IMR-90 (cell line): Measurements from ENCODE around the gene NOS1AP. TPM values are rescaled to one million over a fixed set of nuclear protein-coding genes. Genes with fewer than 3 reads are reported as not detected.

Source experiments
- ATAC-seq: fragments of 200-7000 bp; cut with Tn5 transposase; 2 replicates; pipeline ENCODE4 v1.9.1; 2020; ENCODE audit warnings: low read depth, mild to moderate bottlenecking, moderate library complexity
- BruUV-seq: library from RNA; stranded (reverse); fragments of 400-500 nt; replicated peaks from 2 replicates; lab custom pipeline; 2021; lab: Mats Ljungman, UMichigan
- CTCF ChIA-PET: fragments of 300-600 bp; formaldehyde crosslinking; extraction: SDS; loops from one replicate; lab custom pipeline; 2021; ENCODE audit warnings: antibody characterized with exemption; lab: Yijun Ruan, JAX
- POLR2A ChIA-PET: fragments of 300-600 bp; sonication (Branson Sonifier 250); formaldehyde crosslinking; loops from one replicate; lab custom pipeline; 2022; ENCODE audit warnings: antibody characterized with exemption; ENCODE audit not compliant: unreplicated experiment; lab: Charles Lee
- DNase-seq: peaks from one replicate; pipeline ENCODE4 v3.0.0; 2013
- H2AFZ ChIP-seq: replicated peaks from 2 replicates; pipeline ENCODE3; 2013; ENCODE audit warnings: low read length, mild to moderate bottlenecking; ENCODE audit not compliant: poor library complexity
- H2AK5ac ChIP-seq: 2 replicates; pipeline ENCODE4 v1.6.1; 2013; ENCODE audit warnings: low read depth, low read length, inconsistent platforms
- H2AK9ac ChIP-seq: replicated peaks from 2 replicates; pipeline ENCODE3; 2013; ENCODE audit warnings: mild to moderate bottlenecking, low read depth, low read length, moderate library complexity; ENCODE audit not compliant: poor library complexity
- H2BK120ac ChIP-seq: 2 replicates; pipeline ENCODE4 v1.6.1; 2013; ENCODE audit warnings: low read depth, low read length, inconsistent platforms
- H2BK15ac ChIP-seq: 3 replicates; pipeline ENCODE4 v1.6.1; 2013; ENCODE audit warnings: low read depth, low read length, inconsistent platforms
- H2BK20ac ChIP-seq: 2 replicates; pipeline ENCODE4 v1.6.1; 2013; ENCODE audit warnings: low read depth, mild to moderate bottlenecking, inconsistent platforms, low read length, moderate library complexity
- H2BK5ac ChIP-seq: 2 replicates; pipeline ENCODE4 v1.6.1; 2013; ENCODE audit warnings: mild to moderate bottlenecking, low read depth, low read length, inconsistent platforms; ENCODE audit not compliant: poor library complexity, severe bottlenecking
- H3K14ac ChIP-seq: replicated peaks from 2 replicates; pipeline ENCODE4 v1.6.1; 2013; ENCODE audit warnings: low read depth, low read length, inconsistent platforms
- H3K18ac ChIP-seq: 2 replicates; pipeline ENCODE4 v1.6.1; 2013; ENCODE audit warnings: low read depth, low read length, control low read depth
- H3K23ac ChIP-seq: 2 replicates; pipeline ENCODE4 v1.6.1; 2013; ENCODE audit warnings: low read depth, low read length, inconsistent platforms
- H3K27ac ChIP-seq: 2 replicates; pipeline ENCODE4 v1.5.1; 2013; ENCODE audit warnings: mild to moderate bottlenecking, control low read depth, low read length; ENCODE audit not compliant: insufficient read depth
- H3K27me3 ChIP-seq: 2 replicates; pipeline ENCODE4 v1.6.1; 2013; ENCODE audit warnings: low read length; ENCODE audit not compliant: control insufficient read depth, insufficient read depth
- H3K36me3 ChIP-seq: 2 replicates; pipeline ENCODE4 v1.6.1; 2013; ENCODE audit warnings: low read length, mixed read lengths; ENCODE audit not compliant: control insufficient read depth, insufficient read depth
- H3K4ac ChIP-seq: 2 replicates; pipeline ENCODE4 v1.6.1; 2013; ENCODE audit warnings: low read depth, low read length, inconsistent platforms
- H3K4me1 ChIP-seq: 2 replicates; pipeline ENCODE4 v1.6.1; 2013; ENCODE audit warnings: low read length, mixed read lengths; ENCODE audit not compliant: control insufficient read depth, insufficient read depth
- H3K4me2 ChIP-seq: 2 replicates; pipeline ENCODE4 v1.6.1; 2013; ENCODE audit warnings: low read depth, mild to moderate bottlenecking, control low read depth, low read length, moderate library complexity
- H3K4me3 ChIP-seq: 2 replicates; pipeline ENCODE4 v1.5.1; 2013; ENCODE audit warnings: low read depth, mild to moderate bottlenecking, control low read depth, low read length, moderate library complexity; ENCODE audit not compliant: insufficient read depth
- H3K56ac ChIP-seq: 2 replicates; pipeline ENCODE4 v1.6.1; 2013; ENCODE audit warnings: low read length, inconsistent platforms; ENCODE audit not compliant: insufficient read depth; ENCODE audit errors: extremely low read depth
- H3K79me1 ChIP-seq, 2 experiments: 2 replicates each; pipeline ENCODE4 v1.6.1; 2013; ENCODE audit warnings: low read length in 2 of 2, inconsistent platforms in 1 of 2, low read depth in 1 of 2
- H3K9ac ChIP-seq: 2 replicates; pipeline ENCODE4 v1.6.1; 2013; ENCODE audit warnings: low read depth, low read length, control low read depth
- H3K9me1 ChIP-seq: 2 replicates; pipeline ENCODE4 v1.6.1; 2013; ENCODE audit warnings: low read length, inconsistent platforms; ENCODE audit not compliant: insufficient read depth
- H3K9me3 ChIP-seq: 2 replicates; pipeline ENCODE4 v1.6.1; 2013; ENCODE audit warnings: low read length; ENCODE audit not compliant: control insufficient read depth, insufficient read depth
- H4K20me1 ChIP-seq: 2 replicates; pipeline ENCODE4 v1.6.1; 2013; ENCODE audit warnings: low read length, inconsistent platforms; ENCODE audit not compliant: insufficient read depth
- H4K5ac ChIP-seq: 2 replicates; pipeline ENCODE4 v1.6.1; 2013; ENCODE audit warnings: mild to moderate bottlenecking, low read depth, low read length, control low read depth
- H4K8ac ChIP-seq, 2 experiments: 2 replicates each; pipeline ENCODE4 v1.6.1; 2013; ENCODE audit warnings: low read depth in 2 of 2, low read length in 2 of 2, control low read depth in 1 of 2, inconsistent platforms in 1 of 2
- H4K91ac ChIP-seq: 2 replicates; pipeline ENCODE4 v1.6.1; 2013; ENCODE audit warnings: low read depth, low read length, inconsistent platforms; ENCODE audit not compliant: insufficient read depth
- BHLHE40 ChIP-seq: fragments of 150-350 bp; IDR thresholded peaks from 2 replicates; pipeline ENCODE4 v1.6.1; 2016; ENCODE audit warnings: mild to moderate bottlenecking, low read depth, low read length
- CEBPB ChIP-seq: IDR thresholded peaks from 2 replicates; pipeline ENCODE4 v1.6.1; 2012; ENCODE audit warnings: low read depth, low read length, improper control_type of control experiment
- CHD1 ChIP-seq: IDR thresholded peaks from 2 replicates; pipeline ENCODE4 v1.6.1; 2012; ENCODE audit warnings: low read depth, low read length, improper control_type of control experiment
- ELK1 ChIP-seq: fragments of 150-350 bp; IDR thresholded peaks from 2 replicates; pipeline ENCODE4 v1.6.1; 2016; ENCODE audit warnings: low read depth, mild to moderate bottlenecking, low read length, moderate library complexity, borderline replicate concordance
- FOS ChIP-seq: fragments of 150-350 bp; IDR thresholded peaks from 2 replicates; pipeline ENCODE4 v1.6.1; 2016; ENCODE audit warnings: low read depth, low read length
- MAFK ChIP-seq: IDR thresholded peaks from 2 replicates; pipeline ENCODE4 v1.6.1; 2012; ENCODE audit warnings: low read depth, low read length, improper control_type of control experiment
- MAZ ChIP-seq: IDR thresholded peaks from 2 replicates; pipeline ENCODE4 v1.6.1; 2012; ENCODE audit warnings: low read depth, mild to moderate bottlenecking, low read length, improper control_type of control experiment, moderate library complexity, borderline replicate concordance
- MXI1 ChIP-seq: IDR thresholded peaks from 2 replicates; pipeline ENCODE4 v1.6.1; 2012; ENCODE audit warnings: low read depth, mild to moderate bottlenecking, low read length, moderate library complexity, borderline replicate concordance
- POLR2A ChIP-seq: IDR thresholded peaks from 2 replicates; pipeline ENCODE4 v1.6.1; 2012; ENCODE audit warnings: mild to moderate bottlenecking, low read depth, low read length
- RAD21 ChIP-seq: IDR thresholded peaks from 2 replicates; pipeline ENCODE4 v1.6.1; 2012; ENCODE audit warnings: low read length, improper control_type of control experiment
- RCOR1 ChIP-seq: IDR thresholded peaks from 2 replicates; pipeline ENCODE4 v1.6.1; 2012; ENCODE audit warnings: mild to moderate bottlenecking, low read length, improper control_type of control experiment; ENCODE audit not compliant: insufficient replicate concordance
- RFX5 ChIP-seq: IDR thresholded peaks from 2 replicates; pipeline ENCODE4 v1.8.0; 2012; ENCODE audit warnings: low read depth, mild to moderate bottlenecking, low read length, moderate library complexity
- SMC3 ChIP-seq: fragments of 150-350 bp; IDR thresholded peaks from 2 replicates; pipeline ENCODE4 v1.6.1; 2016; ENCODE audit warnings: low read depth, mild to moderate bottlenecking, antibody characterized with exemption, low read length, moderate library complexity
- USF2 ChIP-seq: fragments of 150-350 bp; IDR thresholded peaks from 2 replicates; pipeline ENCODE4 v1.6.1; 2017; ENCODE audit warnings: mild to moderate bottlenecking, antibody characterized with exemption, low read length, low read depth
- WGBS, 2 experiments: methylation state at CpG; one replicate each; pipeline versions ENCODE4 v1.1.5 to v1.1.7; 2013; ENCODE audit warnings: missing lambda C conversion rate in 2 of 2; ENCODE audit not compliant: insufficient read length in 1 of 2; ENCODE audit errors: extremely low coverage in 2 of 2; 5-methylcytosine and 5-hydroxymethylcytosine counted together
- dilution Hi-C: fragments of 300-500 bp; cut with HindIII; formaldehyde crosslinking; loops from one replicate; pipeline ENCODE4 v1.14.3; 2018; ENCODE audit warnings: low sequenced_read_pairs; ENCODE audit not compliant: unreplicated experiment
- in situ Hi-C: fragments of 300-500 bp; cut with MboI; formaldehyde crosslinking; loops from 3 replicates; pipeline ENCODE4 v1.14.3; 2019; ENCODE audit warnings: low sequenced_read_pairs, inconsistent platforms, mixed read lengths
- intact Hi-C: fragments of 100-400 bp; cut with micrococcal nuclease; formaldehyde crosslinking; loops from 2 replicates; pipeline ENCODE4 v1.10.0; 2022
- polyA plus RNA-seq, 3 experiments: library from polyadenylated mRNA; depleted of rRNA; stranded (reverse); fragments of >200 nt; gene quantifications; 2 replicates each; pipeline ENCODE4 v1.2.3, GENCODE V29; 2012; ENCODE audit warnings: low replicate concordance in 1 of 3
- total RNA-seq: library from RNA; depleted of rRNA; stranded (reverse); fragments of >200 nt; gene quantifications from 2 replicates; pipeline ENCODE4 v1.2.3, GENCODE V29; 2012
- TF ChIP-seq, protein P1 (sequence below): conservative IDR thresholded peaks from 2 replicates; pipeline ENCODE4 v1.5.1; 2012; ENCODE audit warnings: mild to moderate bottlenecking, low read depth, low read length, improper control_type of control experiment

NOS1AP gene
- total and polyA plus RNA-seq, 2 of the 4 experiments (the other 2 are of a cell fraction), result 0.18 to 0.19 TPM

DNA sequence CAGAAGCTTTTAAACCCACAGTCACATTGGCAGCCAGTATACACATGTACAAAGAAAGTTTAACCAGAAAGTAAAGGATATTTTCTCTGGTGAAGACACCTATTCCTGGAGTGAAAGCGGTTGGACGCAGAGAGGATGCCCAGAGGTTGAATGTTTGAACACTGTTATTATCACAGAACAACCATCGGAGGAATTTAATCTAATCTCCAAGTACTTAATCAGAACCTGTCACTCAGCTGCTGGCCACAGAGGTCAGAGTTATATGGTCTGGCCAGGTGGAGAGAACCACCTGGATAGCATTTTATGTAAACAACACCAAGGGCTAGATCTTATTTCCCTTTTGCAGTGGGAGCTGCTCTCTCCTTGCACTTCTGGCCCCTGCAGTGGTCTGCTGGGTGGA is 277.8 kb downstream of the NOS1AP start:
- no peak overlapping the region for H3K18ac ChIP-seq
- H3K4ac ChIP-seq, result no peak overlapping the region
- no peaks in the 10 kb centered on the region for H3K36me3 ChIP-seq
- peaks cover 5% of the 10 kb centered on the region for H3K9me1 ChIP-seq
- H3K4me2 ChIP-seq, result no peak overlapping the region
- H3K9ac ChIP-seq, result no peak overlapping the region
- H4K8ac ChIP-seq, result no peak overlapping the region
- WGBS, 2 experiments, result no CpG with 5 or more reads among the region's 3 CpGs
- ChIA-PET CTCF (no interaction called here), POLR2A (no interaction called here)
- no peak overlapping the region for H2BK20ac ChIP-seq
- no peak overlapping the region for H3K27ac ChIP-seq
- no peak overlapping the region for H4K5ac ChIP-seq
- H2BK15ac ChIP-seq, result no peak overlapping the region
- H3K23ac ChIP-seq, result no peak overlapping the region
- DNase-seq (no peak), ATAC-seq (no peak)
- H3K4me3 ChIP-seq, result no peak overlapping the region
- H3K56ac ChIP-seq, result no peak overlapping the region
- TF ChIP-seq USF2 (no peak), POLR2A (no peak), CHD1 (no peak), RFX5 (no peak), SMC3 (no peak), RAD21 (no peak), FOS (no peak), RCOR1 (no peak), BHLHE40 (no peak), MAFK (no peak), MXI1 (no peak), MAZ (no peak), CEBPB (no peak), ELK1 (no peak)
- TF ChIP-seq, protein P1, sequence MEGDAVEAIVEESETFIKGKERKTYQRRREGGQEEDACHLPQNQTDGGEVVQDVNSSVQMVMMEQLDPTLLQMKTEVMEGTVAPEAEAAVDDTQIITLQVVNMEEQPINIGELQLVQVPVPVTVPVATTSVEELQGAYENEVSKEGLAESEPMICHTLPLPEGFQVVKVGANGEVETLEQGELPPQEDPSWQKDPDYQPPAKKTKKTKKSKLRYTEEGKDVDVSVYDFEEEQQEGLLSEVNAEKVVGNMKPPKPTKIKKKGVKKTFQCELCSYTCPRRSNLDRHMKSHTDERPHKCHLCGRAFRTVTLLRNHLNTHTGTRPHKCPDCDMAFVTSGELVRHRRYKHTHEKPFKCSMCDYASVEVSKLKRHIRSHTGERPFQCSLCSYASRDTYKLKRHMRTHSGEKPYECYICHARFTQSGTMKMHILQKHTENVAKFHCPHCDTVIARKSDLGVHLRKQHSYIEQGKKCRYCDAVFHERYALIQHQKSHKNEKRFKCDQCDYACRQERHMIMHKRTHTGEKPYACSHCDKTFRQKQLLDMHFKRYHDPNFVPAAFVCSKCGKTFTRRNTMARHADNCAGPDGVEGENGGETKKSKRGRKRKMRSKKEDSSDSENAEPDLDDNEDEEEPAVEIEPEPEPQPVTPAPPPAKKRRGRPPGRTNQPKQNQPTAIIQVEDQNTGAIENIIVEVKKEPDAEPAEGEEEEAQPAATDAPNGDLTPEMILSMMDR, result no peak
- BruUV-seq, result no TSS peak
- H2AK5ac ChIP-seq, result no peak overlapping the region
- H4K91ac ChIP-seq, result no peak overlapping the region
- H3K4me1 ChIP-seq, result 0 out of 2 replicates have a peak, but pooled peaks cover 4% of the 10 kb centered on the region
- no peaks in the 10 kb centered on the region for H3K79me1 ChIP-seq
- in situ Hi-C loops (no loop called here), dilution Hi-C loops (no loop called here), intact Hi-C loops (no loop called here)
- H4K20me1 ChIP-seq, result no peaks in the 10 kb centered on the region
- H3K14ac ChIP-seq, result no peak overlapping the region
- no peak overlapping the region for H2AK9ac ChIP-seq
- no peak overlapping the region for H2BK120ac ChIP-seq
- H3K27me3 ChIP-seq, result peaks cover 6% of the 10 kb centered on the region
- H2AFZ ChIP-seq, result no peak overlapping the region
- no peaks in the 10 kb centered on the region for H3K9me3 ChIP-seq
- H2BK5ac ChIP-seq, result no peak overlapping the region
